ENCODE data around the gene MLST8. TPM values are rescaled to one million over a fixed set of nuclear protein-coding genes. Genes with fewer than 3 reads are reported as not detected.

Gene MLST8
- total and polyA plus RNA-seq, 2 of the 8 experiments (the other 6 are each of a cell fraction or from before 2014, with no cell fraction given): 67.6 to 321 TPM

- Histone ChIP-seq H3K18ac (ENCODE audit: extremely low read depth, low read length) (no peak overlapping the region), H4K8ac (ENCODE audit: extremely low read depth, insufficient read depth, low read length) (peak overlapping the region; percentile 51; the same call in 1 of the 2 replicates), H3K4me1 (replicated peaks in 1 of 4; ENCODE audit: control insufficient read depth in 3 of 4, insufficient read depth in 4 of 4, low read length in 3 of 4) (no peaks in the 10 kb centered on the region; a peak in 1 of 7 replicates), H3K14ac (ENCODE audit: insufficient read length) (no peak overlapping the region), H3K27ac (ENCODE audit: low read depth, low read length) (no peak overlapping the region), H3K9ac (replicated peaks in 1 of 4; ENCODE audit: extremely low read depth in 1 of 4, low read depth in 3 of 4, low read length in 3 of 4) (no peak overlapping the region), H3K23me2 (ENCODE audit: low read depth, low read length) (no peaks in the 10 kb centered on the region), H3K4me3 (ENCODE audit: extremely low read depth in 1 of 4, insufficient read depth in 2 of 4, low read depth in 3 of 4, low read length in 4 of 4) (no peak overlapping the region), H3K4ac (replicated peaks; ENCODE audit: insufficient read length, low read depth, low read length) (no peak overlapping the region), H3K23ac (ENCODE audit: insufficient read length) (no peak overlapping the region), H2AK5ac (ENCODE audit: low read depth, low read length) (no peak overlapping the region), H3K27me3 (replicated peaks in 1 of 4; ENCODE audit: control insufficient read depth in 3 of 4, extremely low read depth in 1 of 4, insufficient read depth in 3 of 4, low read length in 3 of 4) (no peaks in the 10 kb centered on the region), H3K4me2 (ENCODE audit: insufficient read depth in 1 of 2, low read depth in 2 of 2, low read length in 2 of 2) (no peak overlapping the region), H3K79me2 (ENCODE audit: control insufficient read depth in 1 of 2, insufficient read depth in 2 of 2, low read length in 2 of 2) (peaks cover 0 to 4% of the 10 kb centered on the region in 2 experiments; a peak in 1 of 4 replicates), H2AFZ (ENCODE audit: low read length) (no peak overlapping the region), H3K9me3 (ENCODE audit: insufficient read depth in 2 of 2, low read depth in 1 of 2, low read length in 1 of 2) (no peaks in the 10 kb centered on the region; a peak in 1 of 4 replicates), H4K5ac (ENCODE audit: insufficient read length, low read depth, low read length) (no peak overlapping the region), H2BK20ac (ENCODE audit: low read length) (no peak overlapping the region), H3K56ac (replicated peaks; ENCODE audit: insufficient read length, low read depth, low read length) (no peak overlapping the region), H2BK5ac (ENCODE audit: low read depth, low read length) (no peak overlapping the region), H4K20me1 (replicated peaks in 1 of 2; ENCODE audit: control insufficient read depth in 1 of 2, insufficient read depth in 2 of 2, low read length in 2 of 2) (peaks cover 2 to 31% of the 10 kb centered on the region in 2 experiments), H3K36me3 (ENCODE audit: control insufficient read depth in 2 of 4, insufficient read depth in 4 of 4, low read length in 3 of 4) (peaks cover 26 to 58% (median 45%) of the 10 kb centered on the region in 4 experiments), H4K91ac (replicated peaks; ENCODE audit: insufficient read length, low read length) (no peak overlapping the region), H3K79me1 (ENCODE audit: low read depth, low read length) (peaks cover 5% of the 10 kb centered on the region; the same call in 1 of the 2 replicates), H2BK15ac (ENCODE audit: low read length) (no peak overlapping the region), H2BK120ac (replicated peaks; ENCODE audit: low read depth, low read length) (no peak overlapping the region), H2BK12ac (ENCODE audit: low read depth, low read length) (no peak overlapping the region)
- 94% methylated on average over 29 of the region's 47 CpGs; no CpG with 5 or more reads in 1 of the 2 experiments for WGBS, 2 experiments (ENCODE audit: extremely low coverage in 1 of 2, insufficient coverage in 1 of 2, insufficient read length in 1 of 2, insufficient replicate concordance in 2 of 2, low coverage in 1 of 2, low lambda C conversion rate in 2 of 2, missing lambda C conversion rate in 1 of 2)
- ChIA-PET CTCF (ENCODE audit: partially characterized antibody) (no interaction called here), POLR2A (ENCODE audit: partially characterized antibody) (interaction anchor here (0.9 to 13.5 kb wide), 5 partner anchors 14 to 83 kb away, joined by 3 to 312 read pairs (median 5); partner anchors contain the start of genes ECI1 and TRAF7)
- no peak for FAIRE-seq
- DNase-seq (ENCODE audit: low read depth in 1 of 2, low spot score in 2 of 2): no peak
- TF ChIP-seq RXRA (IDR thresholded peaks at IDR 0.05; ENCODE audit: insufficient read depth, low read depth, low read length) (no peak), SAP30 (IDR thresholded peaks at IDR 0.05; ENCODE audit: insufficient read depth, insufficient replicate concordance, low read length) (no peak), GABPA (IDR thresholded peaks at IDR 0.05; ENCODE audit: borderline replicate concordance, insufficient read depth, low read length) (no peak), CBX5 (IDR thresholded peaks at IDR 0.05; ENCODE audit: low read depth, low read length) (no peak), KDM1A (IDR thresholded peaks at IDR 0.05; ENCODE audit: borderline replicate concordance, low read length) (no peak), CREB1 (IDR thresholded peaks at IDR 0.05) (no peak), RNF2 (IDR thresholded peaks at IDR 0.05; ENCODE audit: borderline replicate concordance, low read depth, low read length, missing control alignments, poor library complexity, severe bottlenecking) (no peak), SRF (IDR thresholded peaks at IDR 0.05; ENCODE audit: low read depth, low read length) (no peak), HDAC6 (IDR thresholded peaks at IDR 0.05; ENCODE audit: low read depth, low read length) (no peak), CEBPB (IDR thresholded peaks at IDR 0.05; ENCODE audit: low read depth, low read length) (no peak), CHD2 (IDR thresholded peaks at IDR 0.05; ENCODE audit: low read length) (no peak), RFX5 (IDR thresholded peaks at IDR 0.05; ENCODE audit: borderline replicate concordance, low read depth, low read length) (no peak)
Measured at GRCh38 chr16:2170587-2171435, 34.4 kb upstream of the MLST8 start.

Data from H1 (cell line).